HG02938 (cell line): ENCODE results near the gene EPS8L3.
A peak's percentile ranks its signal among the peaks of the same experiment; 100 is the strongest.
"Not testable (repeated sequence)": the region's sequence is repeated elsewhere in the genome, so short reads cannot be mapped to it uniquely, and the experiment has no call there.

Source experiments
- ATAC-seq: cut with Tn5 transposase; IDR thresholded peaks from one replicate; pipeline ENCODE4 v1.9.1; 2021; ENCODE audit warnings: mild to moderate bottlenecking, moderate library complexity; ENCODE audit not compliant: unreplicated experiment

EPS8L3 gene

GRCh38 chr1:109782514-109782913, 18.8 kb upstream of the EPS8L3 start:
- ATAC-seq, result no peak

DNA sequence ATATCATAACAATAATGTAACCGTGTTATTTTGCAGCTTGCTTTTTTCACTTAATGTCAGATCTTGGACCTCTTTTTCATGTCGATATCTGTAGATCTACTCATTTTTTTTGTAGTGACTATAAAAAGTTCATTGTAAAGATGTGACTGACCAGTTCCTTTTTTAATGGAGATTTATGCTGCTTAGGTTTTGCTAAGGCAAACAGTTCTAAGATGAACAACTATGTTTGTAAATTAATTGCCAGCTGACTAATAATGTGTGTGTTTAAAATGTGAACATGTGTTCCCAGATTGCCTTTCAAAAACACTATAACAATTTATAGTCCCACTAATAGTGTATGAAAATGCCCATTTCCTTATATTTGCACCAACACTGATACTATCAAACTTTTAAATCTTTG, 18.1 kb upstream of the EPS8L3 start:
- no peak for ATAC-seq

GRCh38 chr1:109780982-109781381, 17.3 kb upstream of the EPS8L3 start:
- ATAC-seq, result no peak

DNA sequence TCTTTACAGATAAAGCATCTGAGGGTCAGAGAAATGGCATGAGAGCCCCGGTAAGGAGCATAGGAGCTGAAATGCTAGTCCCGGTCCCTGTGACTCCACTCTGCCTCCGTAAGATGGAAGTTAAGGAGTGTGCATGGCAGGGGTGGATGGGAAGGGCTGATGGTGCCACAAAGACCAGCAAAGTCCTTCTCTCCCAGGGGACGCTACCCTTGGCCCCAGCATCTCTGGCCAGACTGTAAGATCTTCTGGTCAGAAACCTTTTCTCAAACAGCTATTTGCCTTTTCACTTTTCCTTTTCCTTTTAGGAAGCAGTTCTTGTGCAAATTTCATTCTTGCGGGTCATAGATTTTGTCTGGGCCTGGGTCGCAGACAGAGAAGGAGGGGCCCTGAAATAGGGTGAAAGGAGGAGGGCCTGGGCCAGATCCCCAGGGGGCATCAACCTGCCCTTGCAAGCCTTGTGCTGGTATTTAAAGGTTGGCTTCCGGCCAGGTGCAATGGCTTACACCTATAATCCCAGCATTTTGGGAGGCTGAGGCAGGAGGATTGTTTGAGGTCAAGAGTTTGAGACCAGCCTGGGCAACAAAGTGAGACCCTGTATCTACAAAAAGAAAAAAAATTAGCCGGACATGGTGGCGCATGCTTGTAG, 14.4 kb upstream of the EPS8L3 start:
- no peak for ATAC-seq

- ATAC-seq, result no peak
Measured at GRCh38 chr1:109777436-109777835, 13.7 kb upstream of the EPS8L3 start.

DNA sequence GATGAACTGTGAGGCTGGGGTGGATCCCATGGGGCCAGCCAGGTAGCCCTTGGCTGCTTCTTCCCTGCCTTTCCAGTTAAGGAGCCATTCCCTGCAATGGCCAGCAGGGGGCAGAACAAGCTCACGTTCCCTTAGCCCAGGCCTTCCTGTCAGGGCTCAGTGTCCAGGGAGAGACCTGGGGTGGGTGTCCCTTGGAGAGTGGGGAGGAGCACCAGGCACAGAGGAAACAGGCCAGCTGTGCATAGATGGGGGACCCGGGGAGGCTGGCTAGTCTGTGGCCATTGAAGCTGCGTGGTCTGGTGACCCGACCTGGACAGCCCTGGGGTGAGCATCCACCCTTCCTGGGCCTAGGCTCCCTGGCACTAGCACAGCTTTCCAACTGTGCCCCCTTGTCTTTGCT, 13.2 kb upstream of the EPS8L3 start:
- peak; percentile 53 for ATAC-seq

- ATAC-seq, result no peak
Measured at GRCh38 chr1:109776206-109776835, 12.6 kb upstream of the EPS8L3 start.

- ATAC-seq, result no peak
Measured at GRCh38 chr1:109775398-109775797, 11.7 kb upstream of the EPS8L3 start.

DNA sequence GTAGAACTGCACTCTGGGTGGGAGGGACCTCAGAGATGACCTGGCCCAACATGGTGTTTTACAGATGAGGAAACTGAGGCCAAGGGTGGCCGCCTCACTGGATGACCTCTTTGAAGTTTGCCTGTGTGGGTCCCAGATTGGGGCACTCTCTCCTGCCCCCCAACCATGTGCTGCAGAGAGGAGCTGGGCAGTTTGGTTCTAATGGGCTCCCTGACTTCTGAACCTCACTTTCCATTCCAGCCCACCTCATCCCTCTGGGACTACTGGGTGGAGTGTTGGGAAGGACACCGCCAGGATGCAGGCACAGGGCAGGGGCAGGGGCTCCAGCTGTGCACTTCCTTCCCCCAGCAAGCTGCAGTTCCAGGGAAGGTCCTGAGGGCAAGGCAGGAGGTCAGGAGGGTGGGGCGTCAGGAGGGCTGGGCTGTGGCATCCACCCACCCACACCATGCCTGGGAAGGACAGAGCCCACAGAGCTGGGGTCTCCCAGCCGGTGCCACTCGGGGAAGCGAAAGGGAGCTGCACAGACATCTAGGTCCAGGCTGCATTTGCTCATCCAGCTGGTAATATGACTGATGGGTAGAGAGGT, 10.3 kb upstream of the EPS8L3 start:
- no peak for ATAC-seq

DNA sequence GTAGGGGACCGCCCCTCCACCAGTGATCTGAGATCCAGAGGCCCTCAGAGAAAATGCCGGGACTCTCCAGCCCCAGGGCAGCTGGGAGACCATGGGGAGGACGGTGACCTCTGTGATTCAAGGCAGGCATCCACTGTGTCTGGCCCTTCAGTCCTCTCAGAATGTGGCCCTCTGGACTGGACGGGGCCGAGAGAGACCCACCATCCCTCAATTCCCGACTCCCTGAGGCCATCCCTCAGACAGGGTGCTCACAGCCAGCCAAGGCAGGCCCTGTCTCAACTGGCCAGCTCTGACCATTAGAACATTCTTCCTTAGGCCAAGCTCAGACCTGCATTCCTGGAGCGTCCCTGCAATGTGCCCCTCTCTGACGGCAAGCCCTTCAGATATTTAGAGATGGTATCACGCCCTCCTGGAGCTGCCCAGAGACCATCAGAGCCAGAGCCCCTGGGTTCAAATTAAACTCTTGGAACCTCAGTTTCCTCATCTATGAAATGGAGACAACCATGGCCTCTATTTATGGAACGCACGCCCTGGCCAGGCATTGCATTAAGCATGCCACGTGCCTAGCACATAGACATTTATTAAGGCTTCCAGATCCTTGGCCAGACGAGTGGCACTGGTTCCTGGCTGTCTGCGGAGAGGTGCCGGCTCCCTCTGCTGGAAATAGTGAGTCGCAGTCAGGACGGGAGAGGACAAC, 9.6 kb upstream of the EPS8L3 start:
- ATAC-seq, result peak; percentile 74

DNA sequence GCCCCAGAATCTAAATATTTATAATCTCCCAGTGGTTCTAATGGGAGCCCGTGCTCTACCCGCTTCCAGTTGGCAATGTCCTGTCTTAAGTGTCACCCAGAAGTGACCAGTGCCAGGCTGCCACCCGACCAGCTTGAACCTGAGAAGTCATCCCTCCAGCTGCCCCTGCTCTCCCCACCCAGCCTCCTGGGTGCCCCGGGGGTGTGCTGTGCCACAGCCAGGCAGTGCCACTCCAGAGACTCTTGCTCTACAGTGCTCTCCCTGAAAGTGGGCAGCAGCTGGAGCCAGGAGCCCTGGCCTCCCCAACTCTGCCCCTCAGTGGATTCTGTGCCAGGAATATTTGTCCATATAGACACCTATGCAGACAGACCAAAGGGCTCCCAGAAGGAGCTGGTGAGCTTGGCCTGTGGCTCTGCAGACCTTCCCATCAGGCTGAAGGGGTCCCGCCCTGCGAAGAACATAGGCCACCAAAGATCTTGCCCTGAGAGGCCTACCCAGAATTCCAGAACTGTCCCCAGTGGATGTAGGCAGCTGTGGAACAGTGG, 9.0 kb upstream of the EPS8L3 start:
- no peak for ATAC-seq

DNA sequence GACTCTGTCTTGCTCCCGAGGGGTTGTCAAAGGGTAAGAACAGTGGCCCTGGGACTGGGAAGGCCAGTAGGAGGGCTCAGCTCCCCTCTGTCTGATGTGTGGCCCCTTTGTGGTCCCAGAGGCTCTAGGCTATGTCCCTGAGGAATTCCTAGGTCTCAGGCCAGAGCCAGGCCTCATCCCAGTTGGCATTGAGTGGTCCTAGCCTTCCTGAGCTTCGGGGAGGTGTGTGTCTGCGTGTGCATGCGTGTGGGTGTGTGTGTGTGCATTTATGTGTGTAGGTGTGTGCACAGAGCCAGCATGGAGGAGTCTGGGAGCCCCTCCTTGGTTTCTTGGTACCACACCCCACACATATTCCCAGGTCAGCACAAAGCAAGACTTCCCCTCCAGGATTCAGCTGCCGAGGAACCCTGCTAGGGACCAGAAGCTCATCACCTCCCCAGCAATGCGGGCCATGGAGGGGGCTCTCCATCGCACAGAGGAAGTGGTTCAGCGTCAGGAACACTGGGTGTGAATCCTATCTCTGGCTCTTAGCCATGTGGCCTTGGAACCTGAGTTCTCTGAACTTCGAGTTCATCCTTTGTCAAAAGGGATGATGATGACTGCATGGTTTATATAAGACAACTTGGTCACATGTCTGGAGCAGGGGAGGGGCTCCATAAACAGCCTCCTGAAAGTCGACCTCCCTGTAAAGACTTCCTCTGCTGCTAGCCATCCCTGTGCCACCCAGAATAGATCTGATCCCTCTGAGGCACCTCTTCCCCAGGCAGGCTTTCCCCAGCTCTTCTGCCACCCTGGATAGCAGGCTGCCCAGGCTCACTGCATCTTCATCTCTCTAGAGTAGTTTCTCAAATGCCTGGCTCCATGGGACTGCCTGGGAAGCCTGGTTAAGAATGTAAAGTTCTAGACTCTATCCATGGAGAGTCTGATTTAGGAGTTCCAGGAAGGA, 8.3 kb upstream of the EPS8L3 start:
- ATAC-seq, result no peak

DNA sequence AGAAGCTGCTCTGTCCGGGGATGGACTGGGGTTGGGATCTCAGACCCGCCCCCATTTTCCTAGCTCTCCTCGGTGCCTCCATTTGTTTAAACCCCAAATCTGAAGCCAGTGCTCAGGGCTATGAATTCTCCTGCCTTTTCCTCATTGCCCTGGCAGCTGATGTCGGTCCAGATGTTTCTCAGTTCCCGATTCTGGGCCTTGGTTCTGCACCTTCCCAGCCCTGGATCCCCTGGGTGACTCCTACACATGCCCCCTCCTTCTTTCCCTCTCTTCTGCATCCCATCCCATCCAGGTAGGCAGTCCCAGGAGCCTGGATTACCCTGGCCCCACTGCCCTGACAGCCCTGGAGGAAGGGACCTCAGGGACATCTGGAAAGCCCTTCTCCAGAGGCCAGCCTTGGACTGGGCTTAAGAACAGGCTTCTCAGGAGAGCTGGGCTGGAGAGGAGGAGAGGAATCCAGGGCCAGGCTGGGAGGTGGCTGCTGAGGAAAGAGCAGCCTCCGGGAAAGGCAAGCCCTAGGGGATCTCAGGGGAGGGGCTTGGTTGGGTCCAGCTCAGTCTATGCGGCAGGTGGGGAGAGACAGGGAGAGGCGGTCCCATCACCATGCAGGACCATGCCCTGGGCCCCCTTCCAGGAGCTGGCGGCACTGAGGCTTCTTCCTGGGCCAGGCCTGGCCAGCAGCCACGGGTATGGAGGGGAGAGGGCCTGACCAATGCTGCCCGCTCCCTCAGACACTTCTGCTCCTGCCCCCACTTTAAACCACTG, 6.8 kb upstream of the EPS8L3 start:
- no peak for ATAC-seq

- no peak for ATAC-seq
Measured at GRCh38 chr1:109769330-109770078, 5.8 kb upstream of the EPS8L3 start.

DNA sequence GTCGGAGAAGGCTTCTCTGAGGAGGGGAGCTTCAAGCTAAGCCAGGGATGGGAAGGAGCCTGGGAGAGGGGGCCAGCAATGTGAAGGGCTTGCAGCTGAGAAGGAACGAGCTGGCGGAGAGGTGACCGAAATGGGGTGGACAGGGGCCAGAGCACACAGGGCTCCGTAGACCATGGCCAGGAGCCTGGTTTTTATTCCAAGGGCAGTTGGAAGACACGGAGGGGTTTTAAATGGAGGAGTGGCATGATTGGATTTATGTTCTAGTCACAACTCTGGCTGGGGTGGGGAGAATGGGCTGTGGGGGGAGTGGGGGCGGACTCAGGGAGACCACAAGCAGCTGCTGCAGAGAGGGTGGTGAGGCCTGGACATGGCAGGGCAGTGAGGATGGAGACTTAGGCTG, 5.1 kb upstream of the EPS8L3 start:
- no peak for ATAC-seq

- ATAC-seq, result no peak
Measured at GRCh38 chr1:109768335-109768650, 4.6 kb upstream of the EPS8L3 start.

- no peak for ATAC-seq
Measured at GRCh38 chr1:109767637-109768334, 4.1 kb upstream of the EPS8L3 start.

- not testable (repeated sequence) for ATAC-seq
Measured at GRCh38 chr1:109766991-109767636, 3.4 kb upstream of the EPS8L3 start.
